CD4-positive, alpha-beta T cell treated with Interleukin-6 for 4 hours (primary cell): ENCODE data around the gene MERTK.
A peak's percentile ranks its signal among the peaks of the same experiment; 100 is the strongest.
"Not testable (repeated sequence)": the region's sequence is repeated elsewhere in the genome, so short reads cannot be mapped to it uniquely, and the experiment has no call there.

ENCODE experiments used
- DNase-seq: peaks from one replicate; pipeline ENCODE4 v3.0.0-alpha.2; 2020; ENCODE audit warnings: mixed read lengths

Gene MERTK

GRCh38 chr2:112048887-112049286, 150.5 kb downstream of the MERTK start:
- DNase-seq = peak; percentile 43

GRCh38 chr2:112050316-112050715, 151.9 kb downstream of the MERTK start:
- no peak for DNase-seq

DNA sequence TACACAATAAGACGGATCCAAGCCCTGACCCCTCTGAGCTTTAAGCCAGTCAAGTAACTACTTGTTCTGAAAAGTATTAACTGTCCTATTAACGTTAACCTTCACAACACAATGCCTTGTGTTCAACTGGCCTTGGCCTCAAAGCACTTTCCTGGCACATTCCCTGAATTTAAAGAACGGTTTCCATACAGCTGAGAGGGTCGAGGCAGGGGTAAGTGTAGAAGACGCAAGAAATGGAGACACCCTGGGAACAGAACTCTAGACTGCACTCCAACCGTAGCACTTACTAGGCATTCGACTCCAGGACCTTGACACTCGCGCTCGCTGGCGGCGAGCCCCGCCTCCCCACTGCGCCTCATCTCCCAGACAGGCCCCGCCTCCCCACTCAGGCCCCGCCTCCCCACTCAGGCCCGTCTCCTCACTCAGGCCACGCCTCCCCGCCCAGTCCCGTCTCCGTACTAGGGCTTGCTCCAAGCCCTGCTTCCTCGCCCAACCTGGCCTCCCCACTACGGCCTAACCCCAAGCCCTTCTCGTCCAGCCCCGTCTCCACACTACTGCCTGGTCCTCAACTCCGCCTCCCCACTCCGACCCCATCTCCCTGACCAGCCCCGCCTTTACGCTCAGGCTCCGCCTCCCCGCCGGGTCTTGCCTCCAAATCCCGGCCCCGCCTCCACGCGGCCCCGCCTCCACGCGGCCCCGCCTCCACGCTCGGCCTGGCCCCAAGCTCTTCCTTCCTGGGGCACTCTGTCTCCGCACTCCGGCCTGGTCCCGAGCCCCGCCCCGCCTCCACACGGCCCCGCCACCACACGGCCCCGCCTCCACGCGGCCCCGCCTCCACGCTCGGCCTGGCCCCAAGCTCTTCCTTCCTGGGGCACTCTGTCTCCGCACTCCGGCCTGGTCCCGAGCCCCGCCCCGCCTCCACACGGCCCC, 155.8 kb downstream of the MERTK start:
- DNase-seq = peak; percentile 99

DNA sequence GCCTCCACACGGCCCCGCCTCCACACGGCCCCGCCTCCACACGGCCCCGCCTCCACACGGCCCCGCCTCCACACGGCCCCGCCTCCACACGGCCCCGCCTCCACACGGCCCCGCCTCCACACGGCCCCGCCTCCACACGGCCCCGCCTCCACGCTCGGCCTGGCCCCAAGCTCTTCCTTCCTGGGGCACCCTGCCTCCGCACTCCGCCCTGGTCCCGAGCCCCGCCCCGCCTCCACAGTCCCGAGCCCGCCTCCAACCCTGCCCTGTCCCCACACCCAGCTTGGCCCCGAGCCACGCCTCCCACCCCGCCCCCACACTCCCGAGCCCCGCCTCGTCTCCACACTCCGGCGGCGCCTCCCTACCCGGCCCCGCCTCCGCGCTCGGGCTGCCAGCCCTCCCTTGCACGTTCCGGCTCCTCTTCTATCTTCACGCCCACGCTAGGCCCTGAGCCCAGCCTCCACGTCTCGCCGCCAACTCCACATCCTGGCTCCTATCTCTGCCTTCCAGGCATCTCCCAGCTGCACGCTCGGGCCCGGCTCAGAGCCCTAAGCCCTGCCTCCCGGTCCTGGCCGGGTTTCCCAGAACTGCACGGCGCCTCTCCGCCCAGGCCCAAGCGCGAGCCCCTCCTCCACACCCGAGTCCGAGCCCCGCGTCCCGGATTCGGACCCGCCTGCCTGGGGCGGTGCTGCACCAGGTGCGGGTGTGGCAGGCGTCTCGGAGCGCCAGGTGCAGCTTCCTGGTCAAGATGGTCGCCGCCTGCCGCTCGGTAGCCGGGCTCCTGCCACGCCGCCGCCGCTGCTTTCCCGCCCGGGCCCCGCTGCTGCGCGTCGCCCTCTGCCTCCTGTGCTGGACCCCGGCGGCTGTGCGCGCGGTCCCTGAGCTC, 156.7 kb downstream of the MERTK start, which contains the start of gene TMEM87B:
Gene TMEM87B (plus strand): TSS at position 423 of the 883 bp plus-strand sequence. CDS start 323 bp downstream, at position 746.
- DNase-seq = peak; percentile 99

DNA sequence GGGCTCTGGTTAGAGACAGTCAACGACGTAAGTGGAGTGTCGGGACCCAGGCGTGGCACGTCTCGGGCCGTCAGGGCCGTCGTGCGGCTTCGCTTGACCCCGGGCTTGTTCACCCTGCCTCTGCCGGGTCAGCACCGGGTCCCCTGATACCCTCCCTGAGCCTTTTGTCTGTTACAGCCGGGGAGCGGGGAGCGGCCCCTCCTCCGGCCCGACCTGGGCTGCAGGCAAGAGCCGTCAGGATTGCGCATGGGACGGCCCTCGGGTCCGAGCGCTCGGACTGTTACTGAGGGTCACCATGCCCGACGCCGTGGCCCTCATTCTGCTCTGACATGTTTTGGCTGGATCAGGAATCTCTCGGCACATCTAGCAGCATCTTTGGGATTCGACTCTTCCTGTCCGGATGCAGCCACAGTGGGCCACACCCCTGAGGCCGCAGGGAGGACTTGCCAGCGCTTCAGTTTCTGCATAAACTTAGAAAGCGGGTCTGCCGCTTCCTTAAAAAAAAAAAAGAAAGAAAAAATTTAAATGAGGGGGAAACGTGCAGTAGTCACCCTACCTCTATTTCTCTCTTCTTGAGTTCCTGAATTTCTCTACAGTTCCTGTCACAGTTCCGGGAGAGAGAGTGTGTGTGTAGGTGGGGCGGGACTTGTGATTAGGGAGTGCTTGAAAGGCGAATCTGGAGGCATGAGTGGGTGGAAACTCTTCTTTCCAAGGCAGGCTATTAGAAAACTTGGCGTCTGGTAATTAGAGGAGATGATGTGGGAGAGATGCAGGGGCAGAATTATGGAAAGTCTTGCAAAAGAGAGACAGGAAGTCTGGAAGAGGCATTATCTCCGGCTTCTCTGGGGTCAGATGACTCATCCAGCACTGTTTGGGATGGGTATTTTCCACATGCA, 157.6 kb downstream of the MERTK start:
- DNase-seq = peak; percentile 33

DNA sequence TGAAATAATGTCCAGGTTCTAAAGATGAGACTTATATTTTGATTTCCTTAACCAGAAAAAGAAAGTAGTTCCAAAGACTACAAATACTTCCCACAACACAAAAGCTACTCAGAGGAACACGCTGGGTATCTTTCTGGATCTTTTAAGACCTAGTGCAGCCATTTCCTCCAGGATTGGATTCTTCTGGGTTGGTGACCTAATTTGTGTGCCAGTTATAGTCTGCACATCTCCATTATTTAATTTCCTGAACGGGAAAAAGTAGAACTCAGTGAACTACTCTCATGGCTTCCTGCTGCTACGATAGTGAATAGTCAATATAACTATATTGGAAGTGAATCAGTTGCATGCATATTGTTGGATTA, 158.2 kb downstream of the MERTK start:
- no peak for DNase-seq

GRCh38 chr2:112059671-112060070, 161.3 kb downstream of the MERTK start:
- DNase-seq = no peak

DNA sequence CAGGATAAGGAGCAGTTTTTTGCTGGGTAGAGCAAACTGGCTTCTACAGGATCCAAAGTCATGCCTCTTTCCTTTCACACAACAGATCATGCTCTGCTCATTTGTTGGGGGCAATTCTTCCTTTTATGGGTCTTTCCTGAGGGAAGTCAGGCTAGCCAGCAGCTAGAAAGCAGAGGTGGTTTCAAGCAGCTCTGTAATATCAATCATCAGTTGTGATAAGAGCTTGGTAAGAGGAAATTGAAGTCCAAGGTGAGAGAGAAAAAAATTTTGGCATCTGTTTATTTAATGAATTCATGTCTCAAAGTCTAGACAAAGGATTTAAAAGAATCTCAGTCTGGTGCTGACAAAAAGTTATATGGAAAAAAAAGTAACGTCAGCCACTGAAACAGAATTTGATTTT, 162.9 kb downstream of the MERTK start:
- DNase-seq = no peak

- DNase-seq = no peak
These were observed 163.4 kb downstream of the MERTK start for GRCh38 chr2:112061840-112062239.

- no peak for DNase-seq
These were observed 164.5 kb downstream of the MERTK start for GRCh38 chr2:112062894-112063293.

GRCh38 chr2:112065486-112065885, 167.1 kb downstream of the MERTK start:
- DNase-seq = no peak

- DNase-seq = no peak
These were observed 167.6 kb downstream of the MERTK start for GRCh38 chr2:112065966-112066365.

DNA sequence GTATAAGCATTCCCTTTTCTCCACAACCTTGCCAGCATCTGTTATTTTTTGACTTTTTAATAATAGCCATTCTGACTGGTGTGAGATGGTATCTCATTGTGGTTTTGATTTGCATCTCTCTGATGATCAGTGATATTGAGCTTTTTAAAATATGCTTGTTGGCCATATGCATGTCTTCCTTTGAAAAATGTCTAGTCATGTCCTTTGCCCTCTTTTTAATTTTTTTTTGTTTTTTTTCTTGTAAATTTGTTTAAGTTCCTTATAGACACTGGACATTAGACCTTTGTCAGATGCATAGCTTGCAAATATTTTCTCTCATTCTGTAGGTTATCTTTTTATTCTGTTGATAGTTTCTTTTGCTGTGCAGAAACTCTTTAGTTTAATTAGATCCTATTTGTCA, 171.4 kb downstream of the MERTK start:
- DNase-seq = not testable (repeated sequence)

DNA sequence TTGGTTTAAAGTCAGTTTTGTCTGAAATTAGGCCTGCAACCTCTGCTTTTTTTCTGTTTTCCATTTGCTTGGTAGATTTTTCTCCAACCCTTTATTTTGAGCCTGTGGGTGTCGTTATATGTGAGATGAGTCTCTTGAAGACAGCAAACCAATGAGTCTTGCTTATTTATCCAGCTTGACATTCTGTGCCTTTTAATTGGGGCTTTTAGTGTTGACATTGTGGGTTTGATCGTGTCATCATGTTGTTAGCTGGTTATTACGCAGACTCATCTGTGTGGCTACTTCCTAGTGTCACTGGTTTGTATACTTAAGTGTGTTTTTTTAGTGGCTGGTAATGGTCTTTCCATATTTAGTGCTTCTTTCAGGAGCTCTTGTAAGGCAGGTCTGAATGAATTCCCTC, 175.5 kb downstream of the MERTK start:
- DNase-seq = no peak

DNA sequence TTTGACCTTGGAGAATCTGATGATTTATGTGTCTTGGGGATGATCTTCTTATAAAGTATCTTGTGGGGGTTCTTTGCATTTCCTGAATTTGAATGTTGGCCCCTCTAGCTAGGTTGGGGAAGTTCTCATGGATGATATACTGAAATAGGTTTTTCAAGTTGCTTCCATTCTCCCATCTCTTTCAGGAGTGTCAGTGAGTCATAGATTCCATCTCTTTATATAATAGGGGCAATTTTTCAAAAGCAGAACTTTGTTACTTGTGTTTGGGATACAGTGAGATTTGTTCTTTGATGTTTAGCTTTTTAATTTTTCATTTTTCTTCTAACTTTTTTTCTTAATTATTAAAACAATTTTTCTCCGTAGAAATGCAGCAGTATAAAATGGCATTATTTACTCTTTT, 176.1 kb downstream of the MERTK start:
- DNase-seq = no peak

GRCh38 chr2:112075490-112076260, 177.3 kb downstream of the MERTK start:
- DNase-seq = no peak

GRCh38 chr2:112077814-112078213, 179.4 kb downstream of the MERTK start:
- no peak for DNase-seq
